Sigmoid colon (tissue), 4 donors: ENCODE measurements around the gene OR6C70.

ENCODE experiments used
- EP300 ChIP-seq, 4 donors: sonication (generic); formaldehyde crosslinking; IDR thresholded peaks; one replicate each; pipeline ENCODE4 v1.6.1; 2017; ENCODE audit warnings: antibody characterized with exemption in 4 of 4
- POLR2A ChIP-seq, 2 donors: fragments of 450-650 bp; IDR thresholded peaks; one replicate each; pipeline ENCODE4 v1.6.1; 2016; ENCODE audit warnings: antibody characterized with exemption in 2 of 2, mild to moderate bottlenecking in 2 of 2, moderate library complexity in 2 of 2
- POLR2AphosphoS5 ChIP-seq, 4 donors: sonication (generic); formaldehyde crosslinking; IDR thresholded peaks; one replicate each; pipeline ENCODE4 v1.6.1; 2017; ENCODE audit warnings: antibody characterized with exemption in 4 of 4
- TF ChIP-seq, protein P1 (sequence below), 4 experiments: fragments of 450-650 bp in 3 of 4; fragments of 200-600 bp in 1 of 4; IDR thresholded peaks; one replicate each; pipeline ENCODE4 v1.5.1; 2016 to 2019; ENCODE audit warnings: antibody characterized with exemption in 4 of 4, mild to moderate bottlenecking in 3 of 4, moderate library complexity in 2 of 4

DNA sequence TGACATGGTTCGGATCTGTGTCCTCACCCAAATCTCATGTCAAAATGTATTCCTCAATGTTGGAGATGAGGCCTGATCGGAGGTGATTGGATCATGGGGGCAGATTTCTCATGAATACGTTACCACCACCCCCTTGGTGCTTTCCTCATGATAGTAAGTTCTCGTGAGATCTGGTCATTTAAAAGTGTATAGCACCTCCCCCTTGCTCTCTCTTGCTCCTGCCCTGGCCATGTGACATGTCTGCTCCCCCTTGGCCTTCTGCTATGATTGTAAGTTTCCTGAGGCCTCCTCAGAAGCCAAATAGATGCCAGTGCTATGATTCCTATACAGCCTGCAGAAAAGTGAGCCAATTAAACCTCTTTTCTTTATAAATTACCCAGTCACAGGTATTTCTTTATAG is 29.3 kb upstream of the OR6C70 start:
- TF ChIP-seq, protein P1, sequence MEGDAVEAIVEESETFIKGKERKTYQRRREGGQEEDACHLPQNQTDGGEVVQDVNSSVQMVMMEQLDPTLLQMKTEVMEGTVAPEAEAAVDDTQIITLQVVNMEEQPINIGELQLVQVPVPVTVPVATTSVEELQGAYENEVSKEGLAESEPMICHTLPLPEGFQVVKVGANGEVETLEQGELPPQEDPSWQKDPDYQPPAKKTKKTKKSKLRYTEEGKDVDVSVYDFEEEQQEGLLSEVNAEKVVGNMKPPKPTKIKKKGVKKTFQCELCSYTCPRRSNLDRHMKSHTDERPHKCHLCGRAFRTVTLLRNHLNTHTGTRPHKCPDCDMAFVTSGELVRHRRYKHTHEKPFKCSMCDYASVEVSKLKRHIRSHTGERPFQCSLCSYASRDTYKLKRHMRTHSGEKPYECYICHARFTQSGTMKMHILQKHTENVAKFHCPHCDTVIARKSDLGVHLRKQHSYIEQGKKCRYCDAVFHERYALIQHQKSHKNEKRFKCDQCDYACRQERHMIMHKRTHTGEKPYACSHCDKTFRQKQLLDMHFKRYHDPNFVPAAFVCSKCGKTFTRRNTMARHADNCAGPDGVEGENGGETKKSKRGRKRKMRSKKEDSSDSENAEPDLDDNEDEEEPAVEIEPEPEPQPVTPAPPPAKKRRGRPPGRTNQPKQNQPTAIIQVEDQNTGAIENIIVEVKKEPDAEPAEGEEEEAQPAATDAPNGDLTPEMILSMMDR (IDR thresholded peaks at IDR 0.05): no peak
- no peak for TF ChIP-seq POLR2AphosphoS5 (IDR thresholded peaks at IDR 0.05)
- TF ChIP-seq POLR2A (IDR thresholded peaks at IDR 0.05): no peak
- TF ChIP-seq EP300 (IDR thresholded peaks at IDR 0.05): no peak
